DMS79 (cell line): Measurements from ENCODE around the gene SSBP1.
"Not testable (repeated sequence)": the region's sequence is repeated elsewhere in the genome, so short reads cannot be mapped to it uniquely, and the experiment has no call there.

ENCODE experiments used
- DNase-seq: peaks from one replicate; lab custom pipeline; 2025; lab: John Stamatoyannopoulos, UW

Gene SSBP1

GRCh38 chr7:141737836-141738591, at the start of gene SSBP1:
SSBP1 (plus strand) TSS chr7:141738358; CDS start chr7:141739167, 809 bp downstream.
- peak; percentile 97 for DNase-seq

DNA sequence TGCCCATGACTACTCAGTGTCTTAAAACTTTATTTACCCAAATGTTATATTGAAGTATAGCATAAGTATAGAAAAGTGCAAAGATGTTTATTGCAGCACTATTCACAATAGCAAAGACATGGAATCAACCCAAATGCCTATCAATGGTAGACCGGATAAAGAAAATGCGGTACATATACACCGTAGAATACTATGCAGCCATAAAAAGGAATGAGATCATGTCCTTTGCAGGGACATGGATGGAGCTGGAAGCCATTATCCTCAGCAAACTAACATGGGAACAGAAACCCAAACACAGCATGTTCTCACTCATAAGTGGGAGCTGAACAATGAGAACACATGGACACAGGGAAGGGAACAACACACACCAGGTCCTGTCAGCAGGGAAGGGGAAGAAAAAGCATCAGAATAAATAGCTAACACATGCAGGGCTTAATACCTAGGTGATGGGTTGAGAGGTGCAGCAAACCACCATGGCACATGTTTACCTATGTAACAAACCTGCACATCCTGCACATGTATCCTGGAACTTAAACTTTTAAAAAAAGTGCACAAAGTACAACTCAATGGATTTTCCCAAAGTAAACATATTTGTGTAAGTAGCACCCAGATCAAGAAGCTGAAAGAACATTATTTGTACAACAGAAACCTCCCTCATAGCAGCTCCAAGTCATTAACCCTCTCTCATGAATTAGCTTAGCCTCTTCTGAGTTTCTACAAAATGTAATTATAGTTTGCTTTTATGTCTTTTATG, 48.9 kb upstream of the SSBP1 start:
- not testable (repeated sequence) for DNase-seq

DNA sequence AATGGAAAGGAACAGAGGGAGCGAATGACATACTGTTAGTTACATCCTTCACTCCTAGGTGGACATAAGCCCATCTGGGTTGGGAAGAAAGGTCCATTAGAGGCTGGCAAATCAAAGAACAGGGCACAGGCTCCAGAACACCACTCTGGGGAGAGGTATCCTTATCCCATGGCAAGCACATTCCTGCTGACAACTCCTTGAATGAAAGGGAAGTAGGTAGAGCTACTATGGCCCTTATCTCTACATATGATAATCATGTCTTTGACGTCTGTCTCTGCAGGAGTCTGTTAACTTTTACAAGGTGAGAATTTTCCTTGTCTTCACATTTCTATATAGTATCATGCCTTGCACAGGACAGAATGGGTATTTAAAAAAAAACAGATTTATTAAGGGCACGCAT, 46.6 kb upstream of the SSBP1 start:
- DNase-seq, result no peak

GRCh38 chr7:141691961-141692360, 46.2 kb upstream of the SSBP1 start:
- DNase-seq, result no peak

GRCh38 chr7:141693082-141693481, 45.1 kb upstream of the SSBP1 start:
- no peak for DNase-seq

DNA sequence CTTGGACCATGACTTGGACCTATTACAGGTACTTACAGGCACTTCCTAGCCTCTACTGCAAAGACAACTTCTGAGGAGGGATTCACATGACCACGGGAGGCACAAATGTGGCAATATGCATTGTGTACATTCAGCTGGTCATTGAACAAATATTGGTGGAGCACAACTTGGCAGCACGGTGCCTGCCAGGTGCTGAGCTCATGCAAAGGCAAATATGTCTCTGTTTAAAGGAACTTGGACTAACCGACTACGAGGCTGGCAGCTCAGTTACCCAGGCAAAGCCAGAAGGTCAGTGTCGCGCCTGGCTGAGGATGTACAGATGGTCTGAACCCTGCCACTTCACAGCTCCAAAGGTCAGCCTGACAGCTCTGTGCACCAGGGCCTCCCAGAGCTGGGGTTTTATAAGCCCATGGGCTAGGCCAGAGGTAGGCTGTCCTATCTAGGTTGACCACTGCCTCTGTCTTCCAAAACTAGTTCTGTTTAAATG, 42.3 kb upstream of the SSBP1 start:
- DNase-seq, result no peak

DNA sequence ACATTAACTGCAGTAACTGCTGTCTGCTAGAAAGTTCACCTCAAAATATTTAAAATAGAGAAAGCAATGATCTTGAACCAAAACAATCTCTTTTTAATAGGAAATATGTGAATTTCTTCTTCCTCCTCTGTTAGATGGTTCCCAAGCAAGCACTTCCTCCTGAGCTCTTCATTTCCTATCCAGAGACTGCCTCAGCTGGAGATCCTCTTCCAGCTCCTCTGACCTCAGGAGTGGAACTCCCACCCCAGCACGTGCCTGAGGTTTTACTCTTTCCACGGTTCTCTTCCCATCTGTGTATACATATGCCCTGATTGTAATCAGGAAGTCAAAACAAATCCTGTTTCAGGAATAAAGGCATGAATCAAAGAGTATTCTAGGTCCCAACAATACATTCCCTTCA, 41.8 kb upstream of the SSBP1 start:
- no peak for DNase-seq

DNA sequence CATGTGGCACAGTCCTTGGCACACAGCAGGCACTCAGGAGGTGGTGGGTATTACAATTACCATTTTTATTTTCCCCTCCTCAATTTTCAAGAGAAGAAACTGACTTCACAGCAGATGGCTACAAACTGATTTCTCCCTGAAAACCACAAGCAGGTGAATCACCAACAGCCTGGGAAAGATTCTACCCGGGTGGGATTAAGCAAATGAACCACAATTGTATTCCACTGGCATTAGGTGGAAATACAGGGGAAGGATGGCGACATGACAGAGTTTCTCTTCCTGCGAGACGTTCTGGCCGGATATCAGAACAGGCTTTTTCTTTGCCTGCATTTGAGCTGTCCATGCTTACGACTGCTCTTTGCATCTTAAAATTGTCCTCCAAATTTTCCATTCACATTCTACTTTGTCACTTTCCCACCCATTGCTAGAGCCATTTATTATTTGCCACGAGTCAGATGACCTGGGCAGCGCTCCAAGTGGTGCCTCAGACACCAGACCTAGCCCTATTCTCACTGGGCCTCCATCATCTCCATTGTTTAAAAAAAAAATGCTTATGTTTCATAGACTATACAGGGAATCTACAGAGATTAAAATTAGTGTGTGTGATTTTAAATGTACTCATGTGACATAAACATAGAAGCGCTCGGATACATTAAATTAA, 40.8 kb upstream of the SSBP1 start:
- DNase-seq, result no peak

DNA sequence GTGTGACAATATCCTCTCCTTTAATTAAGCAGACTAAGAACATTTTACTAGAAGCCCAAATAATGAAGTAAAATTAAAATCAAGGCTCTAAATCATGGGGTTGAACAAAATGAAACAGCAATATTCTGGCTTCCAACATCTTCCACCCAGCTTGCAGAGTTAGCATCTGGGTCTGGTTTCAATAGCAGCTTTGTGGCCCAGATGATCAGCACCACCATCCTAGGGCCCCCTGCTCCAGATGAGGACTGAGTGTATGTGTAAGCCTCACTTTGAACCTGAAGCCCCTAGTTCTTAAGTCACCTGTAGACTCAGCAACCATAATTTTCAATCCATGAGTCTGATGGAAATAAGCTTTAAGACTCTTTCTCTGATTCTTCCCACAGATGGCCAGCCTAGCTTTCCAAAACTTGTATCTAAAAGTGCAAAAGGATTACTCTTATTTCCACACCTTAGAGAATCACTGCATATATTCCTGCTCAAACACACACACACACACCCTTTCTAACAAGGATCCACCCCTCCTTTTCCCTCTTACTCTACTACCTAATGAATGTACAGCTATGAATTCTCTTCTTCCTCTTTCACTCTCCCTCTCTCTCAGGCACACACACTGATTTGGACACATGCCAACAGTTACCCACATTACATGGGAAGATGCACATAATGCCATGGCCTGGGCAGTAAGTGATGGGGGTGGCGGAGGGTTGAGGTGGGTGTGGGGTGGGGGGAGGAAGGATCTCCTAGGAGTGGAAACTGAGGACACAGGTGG, 39.7 kb upstream of the SSBP1 start:
- DNase-seq, result no peak

DNA sequence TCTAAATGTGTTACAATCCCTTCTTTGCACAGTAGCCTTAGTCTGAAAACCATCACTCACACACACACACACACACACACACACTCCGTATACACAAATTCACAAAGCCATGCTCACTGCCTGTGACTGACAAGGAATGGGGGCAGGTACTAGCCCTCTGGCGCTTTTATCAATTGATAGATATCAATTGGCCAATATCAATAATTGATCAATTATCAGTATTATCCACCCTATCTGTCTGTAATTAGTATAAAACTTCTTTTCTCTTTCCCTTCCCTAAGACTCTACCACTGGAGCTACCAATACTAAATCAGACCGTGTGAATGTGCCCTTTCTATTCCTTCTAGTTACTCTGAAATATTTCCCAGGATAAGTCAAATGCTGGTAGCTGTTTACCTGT, 38.3 kb upstream of the SSBP1 start:
- DNase-seq, result no peak

GRCh38 chr7:141700296-141700847, 37.8 kb upstream of the SSBP1 start:
- DNase-seq, result no peak

- DNase-seq, result no peak
Measured at GRCh38 chr7:141700848-141701371, 37.2 kb upstream of the SSBP1 start.

DNA sequence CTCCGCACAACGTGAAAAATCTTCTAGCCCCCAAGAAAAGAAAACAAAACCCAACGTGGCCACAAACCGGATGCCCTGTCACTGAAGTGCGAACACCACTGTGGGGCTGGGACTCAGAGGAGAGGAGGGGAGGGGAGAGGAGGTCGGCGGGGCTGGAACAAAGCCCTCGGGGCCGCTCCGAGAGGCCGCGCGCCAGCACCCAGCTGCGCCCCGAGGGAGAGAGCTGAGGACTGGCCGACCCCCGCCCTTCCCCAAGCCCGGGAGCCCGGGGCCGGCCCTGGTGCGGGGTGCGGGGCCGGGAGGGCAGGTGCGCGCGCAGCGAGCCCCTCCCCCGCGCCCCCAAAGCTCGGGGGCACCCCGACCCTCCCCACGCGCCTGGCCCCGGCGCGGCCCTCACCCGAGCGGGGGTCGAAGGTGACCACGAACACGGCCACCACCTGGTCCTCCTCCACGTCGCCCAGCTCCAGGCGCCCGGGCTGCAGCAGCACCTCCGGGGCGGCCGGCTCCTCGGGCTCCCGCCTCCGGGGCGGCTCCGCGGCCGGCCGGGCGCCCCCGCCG, 36.6 kb upstream of the SSBP1 start:
- DNase-seq, result peak; percentile 4

GRCh38 chr7:141702047-141702567, 36.1 kb upstream of the SSBP1 start, which contains the start of gene DENND11:
DENND11 (minus strand) TSS chr7:141702166; CDS start chr7:141702153, 13 bp downstream.
- DNase-seq, result peak; percentile 2

GRCh38 chr7:141702892-141703291, 35.3 kb upstream of the SSBP1 start:
- no peak for DNase-seq

GRCh38 chr7:141704112-141704511, 34.0 kb upstream of the SSBP1 start:
- no peak for DNase-seq

DNA sequence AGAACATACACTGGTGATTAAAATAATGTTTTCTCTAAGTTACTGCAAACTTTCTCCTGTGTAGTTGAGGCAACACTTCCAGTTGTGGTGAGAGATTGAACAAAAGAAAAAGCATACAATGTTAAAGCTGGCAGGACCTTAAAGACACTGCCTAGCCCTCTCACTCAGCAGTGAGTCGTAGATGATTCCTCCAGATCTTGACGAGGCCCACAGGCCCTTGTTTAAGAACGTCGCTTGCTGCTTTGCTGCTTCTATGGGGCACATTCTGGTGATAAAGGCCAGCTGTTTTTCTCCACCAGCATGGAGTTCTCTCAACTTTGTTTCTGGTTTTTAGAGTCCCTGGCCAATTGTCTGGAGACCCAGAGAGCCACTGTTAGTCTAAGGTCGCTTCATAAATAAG, 33.4 kb upstream of the SSBP1 start:
- no peak for DNase-seq

DNA sequence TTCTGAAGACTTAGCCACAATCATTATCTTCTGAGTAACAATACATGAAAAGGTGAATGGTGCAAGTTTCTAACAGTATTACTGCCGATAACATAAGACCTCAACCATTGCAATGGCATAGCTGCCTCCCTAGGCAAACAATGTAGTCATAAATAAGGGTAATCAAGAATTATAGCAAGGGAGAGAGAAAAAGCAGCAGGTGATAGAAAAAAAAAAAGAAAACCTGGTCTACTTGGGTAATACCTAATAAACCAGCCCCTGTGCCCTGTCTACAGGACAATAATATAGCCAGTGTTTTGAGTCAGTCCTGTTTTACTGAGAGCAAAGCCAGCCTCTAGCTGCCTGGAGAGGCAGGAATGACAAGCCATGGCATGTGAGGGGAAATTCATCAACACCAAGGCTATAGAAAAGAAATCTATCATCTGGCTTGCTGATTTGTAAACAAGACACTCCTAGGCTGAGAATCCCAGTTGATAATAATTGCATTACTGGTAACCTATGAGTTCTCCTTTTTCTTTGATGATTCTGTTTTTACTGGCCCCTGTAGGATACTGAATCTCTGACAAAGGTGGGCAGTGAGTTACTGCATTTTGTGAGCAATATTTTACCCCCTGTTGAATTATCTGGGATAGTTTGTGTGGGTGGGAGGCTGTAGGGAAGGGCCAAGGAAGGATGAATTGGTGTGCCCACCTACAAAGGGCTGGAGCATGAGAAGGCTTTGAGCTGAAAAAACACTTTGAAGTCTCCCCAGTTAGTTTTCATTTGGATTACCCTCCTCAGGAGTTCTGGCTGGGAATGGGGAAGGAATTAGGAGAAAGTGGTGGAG, 31.7 kb upstream of the SSBP1 start:
- DNase-seq, result no peak

DNA sequence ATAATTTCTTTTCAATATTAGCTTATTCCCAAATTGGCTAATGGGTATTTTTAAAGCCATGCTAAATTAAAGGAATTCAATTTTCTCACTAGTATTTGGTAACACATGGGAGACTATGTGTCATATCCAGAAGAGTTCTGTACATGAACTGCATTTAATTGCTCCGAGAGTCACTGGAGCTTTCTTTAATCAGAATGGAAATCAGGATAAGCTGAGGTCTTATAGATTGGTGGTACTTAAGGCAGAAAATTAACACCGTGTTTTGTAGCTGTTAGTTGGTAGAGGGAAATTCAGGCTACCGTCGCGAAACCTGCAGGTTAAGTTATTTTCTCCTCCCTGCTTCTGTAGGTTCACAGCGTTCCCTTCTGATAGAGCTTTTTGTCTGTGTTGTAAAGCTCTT, 29.8 kb upstream of the SSBP1 start, which contains the start of gene WEE2:
Gene WEE2, plus strand, starts transcription at position 3 of the 400 bp plus-strand sequence. CDS start 406 bp downstream, outside the sequence.
- DNase-seq, result no peak

GRCh38 chr7:141709318-141709717, 28.8 kb upstream of the SSBP1 start:
- no peak for DNase-seq
